Neural cell (in vitro differentiated cells): ENCODE measurements around the gene COPZ2. TPM values are rescaled to one million over a fixed set of nuclear protein-coding genes. Genes with fewer than 3 reads are reported as not detected.
A peak's percentile ranks its signal among the peaks of the same experiment; 100 is the strongest.

ENCODE experiments used
- H2AFZ ChIP-seq: fragments of 200-600, 300-800 bp; sonication (generic), shearing (Covaris generic); 2 replicates; pipeline ENCODE4 v1.6.0; 2014; ENCODE audit warnings: low read depth, mild to moderate bottlenecking, antibody characterized with exemption, low read length, moderate library complexity
- H3F3A ChIP-seq: fragments of 200-600 bp; shearing (Covaris generic); 2 replicates; pipeline ENCODE4 v1.6.1; 2016; ENCODE audit warnings: mild to moderate bottlenecking, moderate library complexity, mixed read lengths, antibody characterized with exemption, low read length; ENCODE audit not compliant: insufficient read depth, poor library complexity, severe bottlenecking
- H3K27ac ChIP-seq: fragments of 200-600, 300-800 bp; sonication (generic), shearing (Covaris generic); 2 replicates; pipeline ENCODE4 v1.5.1; 2014; ENCODE audit warnings: mild to moderate bottlenecking, low read length, moderate library complexity
- H3K27me3 ChIP-seq: fragments of 300-800, 200-600 bp; sonication (generic), shearing (Covaris generic); 2 replicates; pipeline ENCODE4 v1.6.0; 2014; ENCODE audit warnings: mild to moderate bottlenecking, low read depth, low read length, moderate library complexity; ENCODE audit not compliant: insufficient read depth
- H3K36me3 ChIP-seq: fragments of 300-800, 200-600 bp; sonication (generic), shearing (Covaris generic); 2 replicates; pipeline ENCODE4 v1.5.1; 2014; ENCODE audit warnings: mild to moderate bottlenecking, antibody characterized with exemption, low read length, moderate library complexity; ENCODE audit not compliant: insufficient read depth
- H3K4me2 ChIP-seq: fragments of 300-800, 200-600 bp; sonication (generic), shearing (Covaris generic); 2 replicates; pipeline ENCODE4 v1.6.0; 2014; ENCODE audit warnings: mild to moderate bottlenecking, low read length
- H3K4me3 ChIP-seq: fragments of 300-800, 200-600 bp; sonication (generic), shearing (Covaris generic); 2 replicates; pipeline ENCODE4 v1.5.1; 2014; ENCODE audit warnings: mild to moderate bottlenecking, low read length, moderate library complexity
- H3K79me2 ChIP-seq: fragments of 200-600 bp; shearing (Covaris generic); replicated peaks from 2 replicates; pipeline ENCODE4 v1.6.0; 2014; ENCODE audit warnings: mild to moderate bottlenecking, low read length, moderate library complexity; ENCODE audit not compliant: insufficient read depth
- H3K9ac ChIP-seq: fragments of 300-800, 200-600 bp; sonication (generic), shearing (Covaris generic); 2 replicates; pipeline ENCODE4 v1.6.1; 2016; ENCODE audit warnings: mild to moderate bottlenecking, low read length, mixed read lengths
- H3K9me2 ChIP-seq: fragments of 200-600 bp; shearing (Covaris generic); 2 replicates; pipeline ENCODE4 v1.6.1; 2016; ENCODE audit warnings: mild to moderate bottlenecking, low read length, mixed read lengths; ENCODE audit not compliant: insufficient read depth
- H3K9me3 ChIP-seq: fragments of 200-600, 300-800 bp; sonication (generic), shearing (Covaris generic); 2 replicates; pipeline ENCODE4 v1.6.1; 2016; ENCODE audit warnings: mild to moderate bottlenecking, mixed run types, low read length, moderate library complexity, mixed read lengths
- H4K20me1 ChIP-seq: fragments of 200-600 bp; shearing (Covaris generic); 2 replicates; pipeline ENCODE4 v1.6.1; 2016; ENCODE audit warnings: mild to moderate bottlenecking, mixed run types; ENCODE audit not compliant: insufficient read depth
- CTCF ChIP-seq: fragments of 450-650 bp; IDR thresholded peaks from 2 replicates; pipeline ENCODE4 v1.5.1; 2014; ENCODE audit warnings: antibody characterized with exemption, mild to moderate bottlenecking, moderate library complexity; ENCODE audit not compliant: poor library complexity, severe bottlenecking
- EP300 ChIP-seq: fragments of 450-650 bp; conservative IDR thresholded peaks from 2 replicates; pipeline ENCODE4 v1.6.1; 2014; ENCODE audit warnings: antibody characterized with exemption, mild to moderate bottlenecking, moderate library complexity; ENCODE audit not compliant: poor library complexity, severe bottlenecking
- EZH2 ChIP-seq: fragments of 200-600, 300-800 bp; shearing (Covaris generic), sonication (generic); IDR thresholded peaks from 2 replicates; pipeline ENCODE4 v1.6.1; 2014; ENCODE audit warnings: antibody characterized with exemption, low read length, borderline replicate concordance, mild to moderate bottlenecking; ENCODE audit not compliant: insufficient read depth, poor library complexity, severe bottlenecking
- MXI1 ChIP-seq: fragments of 450-650 bp; conservative IDR thresholded peaks from 2 replicates; pipeline ENCODE4 v1.6.1; 2014; ENCODE audit warnings: antibody characterized with exemption, mild to moderate bottlenecking; ENCODE audit not compliant: poor library complexity, severe bottlenecking
- POLR2AphosphoS5 ChIP-seq: IDR thresholded peaks from 2 replicates; pipeline ENCODE4 v1.6.1; 2012
- RAD21 ChIP-seq: fragments of 450-650 bp; conservative IDR thresholded peaks from 2 replicates; pipeline ENCODE4 v1.6.1; 2014; ENCODE audit warnings: antibody characterized with exemption, mild to moderate bottlenecking, moderate library complexity
- REST ChIP-seq: IDR thresholded peaks from 2 replicates; pipeline ENCODE4 v1.6.1; 2012; ENCODE audit warnings: borderline replicate concordance
- SMC3 ChIP-seq: fragments of 450-650 bp; conservative IDR thresholded peaks from 2 replicates; pipeline ENCODE4 v1.6.1; 2014; ENCODE audit warnings: antibody characterized with exemption, mild to moderate bottlenecking, moderate library complexity; ENCODE audit not compliant: poor library complexity
- TAF1 ChIP-seq: IDR thresholded peaks from 2 replicates; pipeline ENCODE4 v1.6.1; 2012; ENCODE audit warnings: low read depth
- polyA plus RNA-seq: library from polyadenylated mRNA; depleted of rRNA; stranded (reverse); fragments of >200 nt; gene quantifications from 2 replicates; pipeline ENCODE4 v1.2.3, GENCODE V29; 2014

COPZ2 gene
- polyA plus RNA-seq, 1 donor from 2014 or later: not detected

GRCh38 chr17:48051283-48051682, 13.7 kb upstream of the COPZ2 start (continued):
- no peak for TF ChIP-seq CTCF

DNA sequence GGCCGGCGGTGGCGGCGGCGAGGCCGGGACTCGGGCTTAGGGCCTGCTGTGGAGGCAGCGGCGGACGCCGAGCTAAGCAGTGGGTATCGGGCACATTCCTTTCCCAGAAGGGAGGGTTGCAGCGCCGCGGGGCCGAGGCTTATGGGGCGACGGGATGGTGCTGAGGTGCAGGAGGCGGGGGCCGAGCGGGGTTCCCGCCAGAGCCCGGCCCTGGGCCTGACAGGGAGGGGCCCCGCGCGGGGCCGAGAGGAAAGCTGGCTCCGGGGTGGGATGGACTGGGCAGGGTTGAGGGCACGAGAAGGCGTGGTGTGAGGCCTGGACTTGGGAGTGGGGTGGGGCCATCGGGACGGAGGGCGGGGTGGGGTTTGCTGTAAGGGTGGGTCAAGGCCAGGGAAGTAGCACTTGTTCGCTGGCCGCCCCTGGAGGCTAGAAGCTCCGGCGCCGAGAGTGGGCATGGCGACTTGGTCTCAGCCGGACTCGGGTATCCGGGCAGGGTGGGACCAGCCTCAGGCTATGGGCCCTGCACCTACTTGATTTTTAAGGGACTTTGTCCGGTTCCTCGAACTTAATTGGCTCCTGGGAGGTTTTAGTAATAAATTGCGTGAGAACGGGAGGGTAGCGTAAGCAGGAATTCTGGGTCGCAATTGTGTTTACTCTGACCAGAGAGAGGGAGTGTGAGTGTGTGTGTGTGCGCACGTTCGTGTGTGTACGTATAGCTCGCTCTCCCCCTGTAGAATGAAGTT, 11.0 kb upstream of the COPZ2 start:
- Histone ChIP-seq H3K79me2 (peaks cover 55% of the 10 kb centered on the region), H2AFZ (peak overlapping the region; percentile 85)

GRCh38 chr17:48047741-48048383, 10.3 kb upstream of the COPZ2 start, which contains the start of gene NFE2L1:
Gene NFE2L1 (plus strand): TSS chr17:48048359. CDS start chr17:48051119, 2,760 bp downstream.
- Histone ChIP-seq H3K9me3 (no peaks in the 10 kb centered on the region), H3K9me2 (no peaks in the 10 kb centered on the region), H3K9ac (peak within 1 kb of the TSS; percentile 90), H3K36me3 (no peaks in the 10 kb centered on the region), H3K79me2 (peaks cover 52% of the 10 kb centered on the region), H3K4me2 (peak within 1 kb of the TSS; percentile 91), H3F3A (no peaks in the 10 kb centered on the region), H3K27ac (peak within 1 kb of the TSS; percentile 90), H2AFZ (peak within 1 kb of the TSS; percentile 87), H3K4me3 (peak within 1 kb of the TSS; percentile 97), H3K27me3 (no peaks in the 10 kb centered on the region), H4K20me1 (no peaks in the 10 kb centered on the region)
- TF ChIP-seq SMC3 (no peak), EZH2 (no peak), MXI1 (peak; percentile 94), TAF1 (peak; percentile 35), POLR2AphosphoS5 (peak; percentile 84), EP300 (peak; percentile 46), REST (no peak), CTCF (no peak), RAD21 (peak; percentile 21)

More for the DNA sequence above, 11.0 kb upstream of the COPZ2 start:
- H3K27ac ChIP-seq: peak overlapping the region; percentile 90
- H3K4me2 ChIP-seq: peak overlapping the region; percentile 86
- no peaks in the 10 kb centered on the region for H4K20me1 ChIP-seq
- no peaks in the 10 kb centered on the region for H3F3A ChIP-seq
- H3K9me2 ChIP-seq: no peaks in the 10 kb centered on the region
- H3K4me3 ChIP-seq: peak overlapping the region; percentile 97
- H3K27me3 ChIP-seq: no peaks in the 10 kb centered on the region
- H3K9ac ChIP-seq: peak overlapping the region; percentile 90
- H3K9me3 ChIP-seq: no peaks in the 10 kb centered on the region
- TF ChIP-seq POLR2AphosphoS5 (peak; percentile 11), TAF1 (no peak)
- no peaks in the 10 kb centered on the region for H3K36me3 ChIP-seq
